GM12878 (cell line): ENCODE data around the gene JKAMP. TPM values are rescaled to one million over a fixed set of nuclear protein-coding genes. Genes with fewer than 3 reads are reported as not detected.

Source experiments
- ATAC-seq: fragments of 200-7000 bp; cut with Tn5 transposase; 3 replicates; pipeline ENCODE4 v1.9.1; 2020; ENCODE audit warnings: mild to moderate bottlenecking, moderate library complexity
- BruUV-seq: library from RNA; stranded (reverse); fragments of 400-500 nt; replicated peaks from 2 replicates; lab custom pipeline; 2021; lab: Mats Ljungman, UMichigan
- CTCF ChIA-PET: fragments of 300-600 bp; sonication (Branson Sonifier 250); formaldehyde crosslinking; extraction: SDS; loops from one replicate; lab custom pipeline; 2021; ENCODE audit warnings: inconsistent platforms; lab: Yijun Ruan, JAX
- POLR2A ChIA-PET: fragments of 350-600 bp; formaldehyde crosslinking; extraction: SDS; loops from one replicate; lab custom pipeline; 2021; ENCODE audit warnings: inconsistent platforms; lab: Charles Lee
- RAD21 ChIA-PET: fragments of 300-600 bp; sonication (Branson Sonifier 250); formaldehyde crosslinking; loops from one replicate; lab custom pipeline; 2023; ENCODE audit warnings: antibody characterized with exemption; ENCODE audit not compliant: unreplicated experiment; lab: Charles Lee
- SMC1A ChIA-PET: fragments of 300-600 bp; sonication (Branson Sonifier 250); formaldehyde crosslinking; loops from one replicate; lab custom pipeline; 2023; ENCODE audit not compliant: unreplicated experiment, uncharacterized antibody; lab: Charles Lee
- DNase-seq: peaks from one replicate; pipeline ENCODE4 v3.0.0-alpha.2; 2011; ENCODE audit warnings: low read depth, low spot score
- FAIRE-seq: peaks from 3 replicates; lab custom pipeline; 2011; peaks lifted over from hg19 to GRCh38; lab: Jason Lieb, UNC
- H2AFZ ChIP-seq: 2 replicates; pipeline ENCODE4 v1.6.0; 2011; ENCODE audit warnings: low read depth, low read length, control low read depth; ENCODE audit not compliant: control insufficient read depth
- H3K27ac ChIP-seq: 2 replicates; pipeline ENCODE4 v1.5.1; 2011; ENCODE audit warnings: control low read depth; ENCODE audit not compliant: control insufficient read depth, insufficient read depth
- H3K27me3 ChIP-seq, 2 experiments: replicated peaks in 1 of 2; 2 replicates each; pipeline versions ENCODE4 v1.6.0 to v1.6.1; 2011; ENCODE audit warnings: low read length in 1 of 2; ENCODE audit not compliant: control insufficient read depth in 2 of 2, insufficient read depth in 2 of 2
- H3K36me3 ChIP-seq, 2 experiments: 2 replicates each; pipeline ENCODE4 v1.5.1; 2011; ENCODE audit warnings: low read length in 1 of 2; ENCODE audit not compliant: control insufficient read depth in 2 of 2, insufficient read depth in 2 of 2
- H3K4me1 ChIP-seq: 2 replicates; pipeline ENCODE4 v1.6.1; 2011; ENCODE audit warnings: mild to moderate bottlenecking, low read length, moderate library complexity, mixed read lengths; ENCODE audit not compliant: control insufficient read depth, insufficient read depth
- H3K4me2 ChIP-seq: 2 replicates; pipeline ENCODE4 v1.6.0; 2011; ENCODE audit warnings: control low read depth; ENCODE audit not compliant: control insufficient read depth, insufficient read depth
- H3K4me3 ChIP-seq: fragments of 200-600 bp; sonication (generic); 2 replicates; pipeline ENCODE4 v1.5.1; 2016
- H3K79me2 ChIP-seq: 2 replicates; pipeline ENCODE4 v1.6.0; 2011; ENCODE audit warnings: low read length; ENCODE audit not compliant: control insufficient read depth, insufficient read depth
- H3K9ac ChIP-seq: 2 replicates; pipeline ENCODE4 v1.8.0; 2011; ENCODE audit warnings: low read length, control low read depth, mixed read lengths; ENCODE audit not compliant: control insufficient read depth, insufficient read depth
- H3K9me3 ChIP-seq: replicated peaks from 3 replicates; pipeline ENCODE4 v1.5.1; 2011; ENCODE audit warnings: mild to moderate bottlenecking, low read length; ENCODE audit not compliant: control insufficient read depth, insufficient read depth
- H4K20me1 ChIP-seq: 2 replicates; pipeline ENCODE4 v1.6.0; 2011; ENCODE audit not compliant: control insufficient read depth, insufficient read depth
- ATF7 ChIP-seq: fragments of 450-650 bp; IDR thresholded peaks from 2 replicates; pipeline ENCODE4 v1.6.1; 2016; ENCODE audit warnings: low read depth, mild to moderate bottlenecking
- BCL3 ChIP-seq: IDR thresholded peaks from 2 replicates; pipeline ENCODE4 v1.6.1; 2011; ENCODE audit warnings: borderline replicate concordance, low read depth, mild to moderate bottlenecking, moderate library complexity, low read length; ENCODE audit not compliant: insufficient read depth, poor library complexity, severe bottlenecking
- BCLAF1 ChIP-seq: fragments of 450-650 bp; IDR thresholded peaks from 2 replicates; pipeline ENCODE4 v1.6.1; 2017; ENCODE audit warnings: antibody characterized with exemption, mild to moderate bottlenecking, moderate library complexity
- HDAC6 ChIP-seq: fragments of 200-600 bp; sonication (generic); IDR thresholded peaks from one replicate; pipeline ENCODE4 v1.8.0; 2017; ENCODE audit warnings: antibody characterized with exemption; ENCODE audit not compliant: unreplicated experiment
- IRF3 ChIP-seq: fragments of 450-650 bp; IDR thresholded peaks from 2 replicates; pipeline ENCODE4 v1.6.1; 2014; ENCODE audit warnings: mild to moderate bottlenecking
- IRF5 ChIP-seq: fragments of 450-650 bp; IDR thresholded peaks from 2 replicates; pipeline ENCODE4 v1.6.1; 2017; ENCODE audit warnings: borderline replicate concordance
- KAT2A ChIP-seq: conservative IDR thresholded peaks from 2 replicates; pipeline ENCODE4 v1.6.1; 2011; ENCODE audit warnings: low read depth, low read length; ENCODE audit not compliant: control insufficient read depth
- MTA3 ChIP-seq: IDR thresholded peaks from 2 replicates; pipeline ENCODE4 v1.6.1; 2012; ENCODE audit warnings: low read length, inconsistent platforms, borderline replicate concordance
- NFXL1 ChIP-seq: fragments of 450-650 bp; IDR thresholded peaks from 2 replicates; pipeline ENCODE4 v1.6.1; 2017; ENCODE audit warnings: antibody characterized with exemption, mild to moderate bottlenecking, borderline replicate concordance
- RUNX3 ChIP-seq: IDR thresholded peaks from 2 replicates; pipeline ENCODE4 v1.6.1; 2012; ENCODE audit warnings: low read length, inconsistent platforms
- SMARCA5 ChIP-seq: fragments of 450-650 bp; IDR thresholded peaks from 2 replicates; pipeline ENCODE4 v1.6.1; 2017; ENCODE audit warnings: mild to moderate bottlenecking
- SP1 ChIP-seq: IDR thresholded peaks from one replicate; pipeline ENCODE4 v1.6.1; 2011; ENCODE audit warnings: low read depth, low read length
- ZZZ3 ChIP-seq: IDR thresholded peaks from 2 replicates; pipeline ENCODE4 v1.6.1; 2011; ENCODE audit warnings: low read depth; ENCODE audit not compliant: control insufficient read depth, insufficient read length
- WGBS: methylation state at CpG from one replicate; pipeline ENCODE4 v1.1.6; 2016; ENCODE audit warnings: low lambda C conversion rate; ENCODE audit not compliant: insufficient replicate concordance, insufficient coverage; ENCODE audit errors: missing lambda C conversion rate; 5-methylcytosine and 5-hydroxymethylcytosine counted together
- in situ Hi-C: fragments of 300-500 bp; cut with MboI; formaldehyde crosslinking; loops from 9 replicates; pipeline ENCODE4 v1.14.3; 2018; ENCODE audit warnings: mixed read lengths
- intact Hi-C: fragments of 100-400 bp; cut with micrococcal nuclease; formaldehyde crosslinking; loops from one replicate; pipeline ENCODE4 v1.14.2; 2022; ENCODE audit not compliant: unreplicated experiment
- polyA plus RNA-seq, 11 experiments: library from polyadenylated mRNA; depleted of rRNA in 4 of 11; unstranded in 6 of 11; stranded (reverse) in 5 of 11; fragments of >200 nt; fragmentation: Nextera tagmentation in 4 of 11; fragmentation: Illumina TruSeq in 1 of 11; extraction: Ambion mirVana in 4 of 11; extraction: Trizol in 1 of 11; gene quantifications; 1 replicate in 1 of 11; 2 replicates in 10 of 11; pipeline versions ENCODE4 v1.2.1 to v1.2.3, GENCODE V29; 2011 to 2016; ENCODE audit warnings: inconsistent platforms in 2 of 11, missing spikeins in 2 of 11, low read depth in 1 of 11
- total RNA-seq, 4 experiments: library from RNA; depleted of rRNA in 3 of 4; stranded (reverse); fragments of >200 nt in 3 of 4; fragmentation: Illumina TruSeq in 1 of 4; extraction: Trizol in 1 of 4; gene quantifications; 2 replicates each; pipeline versions ENCODE4 v1.2.1 to v1.2.3, GENCODE V29; 2013 to 2021
- TF ChIP-seq, protein P1 (sequence below): IDR thresholded peaks from 2 replicates; pipeline ENCODE4 v1.6.1; 2012; ENCODE audit warnings: low read length, inconsistent platforms

JKAMP gene
- total and polyA plus RNA-seq, 10 of the 15 experiments (the other 5 are each of a cell fraction or from before 2014, with no cell fraction given), result 18.2 to 129 (median 46.6) TPM

DNA sequence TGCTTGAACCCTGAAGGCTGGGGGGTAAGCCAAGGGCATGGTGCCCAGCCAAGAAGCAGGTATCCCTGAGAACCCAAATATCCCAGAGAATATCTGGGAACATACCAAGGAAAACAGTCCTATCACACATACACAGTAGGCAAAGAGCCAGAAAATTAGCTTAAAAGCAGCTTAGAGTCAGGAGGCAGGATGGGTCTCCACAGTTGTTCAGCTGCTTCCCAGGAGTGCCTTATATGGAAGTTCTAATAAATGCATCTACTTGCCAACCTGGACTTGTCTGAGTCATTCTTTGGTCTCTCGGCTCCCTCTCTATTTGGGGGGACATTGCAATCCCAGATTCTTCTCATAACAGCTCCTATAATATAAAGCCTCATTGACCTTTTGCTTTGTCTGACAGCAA, 10.1 kb upstream of the JKAMP start:
- Histone ChIP-seq H3K4me3 (no peak overlapping the region), H2AFZ (no peak overlapping the region), H3K9me3 (no peaks in the 10 kb centered on the region), H3K27ac (no peak overlapping the region), H3K4me1 (no peaks in the 10 kb centered on the region), H3K27me3 (no peaks in the 10 kb centered on the region), H3K36me3 (peaks cover 2 to 10% of the 10 kb centered on the region in 2 experiments; a peak in 3 of 4 replicates), H3K9ac (no peak overlapping the region), H4K20me1 (no peaks in the 10 kb centered on the region), H3K4me2 (no peak overlapping the region), H3K79me2 (no peaks in the 10 kb centered on the region)
- in situ Hi-C loops (no loop called here), intact Hi-C loops (no loop called here)
- SMC1A ChIA-PET, result interaction anchor here (1.0 to 1.8 kb wide), 2 partner anchors 30 to 103 kb away, joined by 3 to 5 read pairs; no protein-coding TSS in a partner anchor
- no TSS peak for BruUV-seq
- POLR2A ChIA-PET, result no interaction called here
- DNase-seq (no peak), ATAC-seq (no peak), FAIRE-seq (no peak)
- WGBS, result 100% methylated on average over 1 of the region's 1 CpG
- RAD21 ChIA-PET, result no interaction called here
- CTCF ChIA-PET, result interaction anchor here (1.5 kb wide), 2 partner anchors 10 to 33 kb away, joined by 5 to 6 read pairs; partner anchors contain the start of genes JKAMP and L3HYPDH
- no peak for TF ChIP-seq ZZZ3
- no peak for TF ChIP-seq ATF7
- TF ChIP-seq, protein P1, sequence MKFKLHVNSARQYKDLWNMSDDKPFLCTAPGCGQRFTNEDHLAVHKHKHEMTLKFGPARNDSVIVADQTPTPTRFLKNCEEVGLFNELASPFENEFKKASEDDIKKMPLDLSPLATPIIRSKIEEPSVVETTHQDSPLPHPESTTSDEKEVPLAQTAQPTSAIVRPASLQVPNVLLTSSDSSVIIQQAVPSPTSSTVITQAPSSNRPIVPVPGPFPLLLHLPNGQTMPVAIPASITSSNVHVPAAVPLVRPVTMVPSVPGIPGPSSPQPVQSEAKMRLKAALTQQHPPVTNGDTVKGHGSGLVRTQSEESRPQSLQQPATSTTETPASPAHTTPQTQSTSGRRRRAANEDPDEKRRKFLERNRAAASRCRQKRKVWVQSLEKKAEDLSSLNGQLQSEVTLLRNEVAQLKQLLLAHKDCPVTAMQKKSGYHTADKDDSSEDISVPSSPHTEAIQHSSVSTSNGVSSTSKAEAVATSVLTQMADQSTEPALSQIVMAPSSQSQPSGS, result no peak
- TF ChIP-seq HDAC6, result no peak
- no peak for TF ChIP-seq SP1
- TF ChIP-seq RUNX3, result no peak
- no peak for TF ChIP-seq NFXL1
- no peak for TF ChIP-seq KAT2A
- no peak for TF ChIP-seq IRF3
- TF ChIP-seq MTA3, result no peak
- TF ChIP-seq IRF5, result no peak
- no peak for TF ChIP-seq SMARCA5
- TF ChIP-seq BCL3, result no peak
- TF ChIP-seq BCLAF1, result no peak
